Activated CD4-positive, alpha-beta T cell treated with anti-CD3 and anti-CD28 coated beads, Interleukin-2, amount 50 U/mL, for 48 hours (primary cell): ENCODE measurements around the gene CLCNKA.
"Not testable (repeated sequence)": the region's sequence is repeated elsewhere in the genome, so short reads cannot be mapped to it uniquely, and the experiment has no call there.

Experiments used
- DNase-seq, 2 experiments: peaks; one replicate each; pipeline ENCODE4 v3.0.0-alpha.2; 2020

CLCNKA gene

GRCh38 chr1:16018308-16018707, 3.5 kb upstream of the CLCNKA start:
- no peak for DNase-seq

- DNase-seq, result no peak
Observed at GRCh38 chr1:16018749-16019643, 2.8 kb upstream of the CLCNKA start.

GRCh38 chr1:16019644-16020277, 2.1 kb upstream of the CLCNKA start:
- no peak for DNase-seq

- no peak for DNase-seq
Observed at GRCh38 chr1:16020325-16020724, 1.5 kb upstream of the CLCNKA start.

GRCh38 chr1:16020878-16021277, 958 bp upstream of the CLCNKA start:
- DNase-seq, result not testable (repeated sequence)

- DNase-seq, result no peak
Observed at GRCh38 chr1:16022393-16022792, 557 bp downstream of the CLCNKA start.

- DNase-seq, result no peak
Observed at GRCh38 chr1:16023050-16023653, 1.3 kb downstream of the CLCNKA start.

GRCh38 chr1:16026302-16026701, 4.5 kb downstream of the CLCNKA start:
- DNase-seq, result not testable (repeated sequence)

GRCh38 chr1:16026723-16027484, 5.1 kb downstream of the CLCNKA start:
- DNase-seq, result peak; percentile 32 to 36

GRCh38 chr1:16028237-16029002, 6.6 kb downstream of the CLCNKA start:
- DNase-seq, result no peak

- DNase-seq, result not testable (repeated sequence)
Observed at GRCh38 chr1:16029003-16029268, 7.1 kb downstream of the CLCNKA start.

GRCh38 chr1:16029288-16029687, 7.5 kb downstream of the CLCNKA start:
- no peak for DNase-seq

- DNase-seq, result no peak
Observed at GRCh38 chr1:16031551-16031950, 9.7 kb downstream of the CLCNKA start.

- peak; percentile 71 to 78 for DNase-seq
Observed at GRCh38 chr1:16032388-16033102, 10.7 kb downstream of the CLCNKA start.

- not testable (repeated sequence) for DNase-seq
Observed at GRCh38 chr1:16033103-16033632, 11.3 kb downstream of the CLCNKA start.

- not testable (repeated sequence) for DNase-seq
Observed at GRCh38 chr1:16036461-16036860, 14.6 kb downstream of the CLCNKA start.

GRCh38 chr1:16038620-16038912, 16.7 kb downstream of the CLCNKA start:
- DNase-seq, result no peak

GRCh38 chr1:16039871-16040270, 18.0 kb downstream of the CLCNKA start:
- not testable (repeated sequence) for DNase-seq

GRCh38 chr1:16041200-16041599, 19.4 kb downstream of the CLCNKA start:
- no peak for DNase-seq

GRCh38 chr1:16042096-16042495, 20.3 kb downstream of the CLCNKA start:
- no peak for DNase-seq

- not testable (repeated sequence) for DNase-seq
Observed at GRCh38 chr1:16042654-16043053, 20.8 kb downstream of the CLCNKA start.

GRCh38 chr1:16043521-16043920, 21.7 kb downstream of the CLCNKA start, which contains the start of gene CLCNKB:
TSS of gene CLCNKB (plus strand) at chr1:16043782. CDS start at chr1:16044493, 711 bp downstream.
- no peak for DNase-seq
